Measurements from ENCODE around the gene PRXL2C. TPM values are rescaled to one million over a fixed set of nuclear protein-coding genes. Genes with fewer than 3 reads are reported as not detected.
"Not testable (repeated sequence)": the region's sequence is repeated elsewhere in the genome, so short reads cannot be mapped to it uniquely, and the experiment has no call there.

Gene PRXL2C
- total RNA-seq, 1 donor from 2014 or later: 12.6 TPM

- TF ChIP-seq CTCF (IDR thresholded peaks at IDR 0.05): no peak
- intact Hi-C loops (cut with micrococcal nuclease): no loop called here
- H3K4me3 Mint-ChIP-seq: no peak overlapping the region
- no peaks in the 10 kb centered on the region for H3K27me3 Mint-ChIP-seq
- no peaks in the 10 kb centered on the region for H3K9me3 Mint-ChIP-seq
- H3K27ac Mint-ChIP-seq: no peak overlapping the region
- H3K4me1 Mint-ChIP-seq: peaks cover 5% of the 10 kb centered on the region
- ATAC-seq (ENCODE audit: low read depth): peak; percentile 28
- ChIA-PET POLR2A (no interaction called here), CTCF (no interaction called here)
- DNase-seq: no peak
- peaks cover 61% of the 10 kb centered on the region for H3K36me3 Mint-ChIP-seq (ENCODE audit: low read depth)
Measured at GRCh38 chr9:96646081-96646991, 8.8 kb downstream of the PRXL2C start.

- H3K27me3 Mint-ChIP-seq: no peaks in the 10 kb centered on the region
- ChIA-PET CTCF (no interaction called here), POLR2A (no interaction called here)
- ATAC-seq (ENCODE audit: low read depth) (no peak), DNase-seq (no peak)
- H3K9me3 Mint-ChIP-seq: no peaks in the 10 kb centered on the region
- intact Hi-C loops (cut with micrococcal nuclease): no loop called here
- TF ChIP-seq CTCF (IDR thresholded peaks at IDR 0.05): no peak
- H3K4me3 Mint-ChIP-seq: no peak overlapping the region
- H3K4me1 Mint-ChIP-seq: peaks cover 5% of the 10 kb centered on the region
- H3K27ac Mint-ChIP-seq: no peak overlapping the region
- peaks cover 53% of the 10 kb centered on the region for H3K36me3 Mint-ChIP-seq (ENCODE audit: low read depth)
Measured at GRCh38 chr9:96644137-96644536, 11.0 kb downstream of the PRXL2C start.

- DNase-seq: no peak
- ATAC-seq (ENCODE audit: low read depth): no peak
- Mint-ChIP-seq H3K4me1 (peaks cover 5% of the 10 kb centered on the region), H3K27me3 (peaks cover 4% of the 10 kb centered on the region), H3K4me3 (no peak overlapping the region), H3K36me3 (ENCODE audit: low read depth) (peaks cover 35% of the 10 kb centered on the region), H3K27ac (no peak overlapping the region), H3K9me3 (no peaks in the 10 kb centered on the region)
- no peak for TF ChIP-seq CTCF (IDR thresholded peaks at IDR 0.05)
- intact Hi-C loops (cut with micrococcal nuclease): no loop called here
- CTCF ChIA-PET: interaction anchor here (0.6 kb wide), 1 partner anchor 321 kb away, joined by 3 read pairs; no protein-coding TSS in a partner anchor
- POLR2A ChIA-PET: no interaction called here
Measured at GRCh38 chr9:96641514-96641913, 13.6 kb downstream of the PRXL2C start.

- TF ChIP-seq CTCF (IDR thresholded peaks at IDR 0.05): no peak
- no peak for ATAC-seq (ENCODE audit: low read depth)
- intact Hi-C loops (cut with micrococcal nuclease): no loop called here
- H3K9me3 Mint-ChIP-seq: no peaks in the 10 kb centered on the region
- no peak overlapping the region for H3K4me3 Mint-ChIP-seq
- H3K27me3 Mint-ChIP-seq: peaks cover 9% of the 10 kb centered on the region
- H3K4me1 Mint-ChIP-seq: no peaks in the 10 kb centered on the region
- no peak for DNase-seq
- ChIA-PET CTCF (no interaction called here), POLR2A (no interaction called here)
- H3K27ac Mint-ChIP-seq: no peak overlapping the region
- peaks cover 18% of the 10 kb centered on the region for H3K36me3 Mint-ChIP-seq (ENCODE audit: low read depth)
Measured at GRCh38 chr9:96638606-96639364, 16.3 kb downstream of the PRXL2C start.

- Mint-ChIP-seq H3K9me3 (no peaks in the 10 kb centered on the region), H3K4me1 (no peaks in the 10 kb centered on the region), H3K27me3 (peaks cover 17% of the 10 kb centered on the region), H3K27ac (no peak overlapping the region), H3K4me3 (no peak overlapping the region), H3K36me3 (ENCODE audit: low read depth) (peaks cover 5% of the 10 kb centered on the region)
- intact Hi-C loops (cut with micrococcal nuclease): no loop called here
- DNase-seq (no peak), ATAC-seq (ENCODE audit: low read depth) (no peak)
- ChIA-PET POLR2A (no interaction called here), CTCF (no interaction called here)
- TF ChIP-seq CTCF (IDR thresholded peaks at IDR 0.05): no peak
Measured at GRCh38 chr9:96636368-96636767, 18.7 kb downstream of the PRXL2C start.

GRCh38 chr9:96633579-96633978, 21.5 kb downstream of the PRXL2C start:
- ATAC-seq (ENCODE audit: low read depth); H3K4me3 Mint-ChIP-seq; POLR2A ChIA-PET; intact Hi-C loops (cut with micrococcal nuclease); H3K27ac Mint-ChIP-seq; H3K9me3 Mint-ChIP-seq; H3K36me3 Mint-ChIP-seq (ENCODE audit: low read depth); DNase-seq; H3K4me1 Mint-ChIP-seq; CTCF ChIA-PET: not testable (repeated sequence)
- peaks cover 21% of the 10 kb centered on the region for H3K27me3 Mint-ChIP-seq

All from activated B cell treated with CpG ODN at 0.5 μM for 24 hours (primary cell).